GM12878 (cell line): Measurements from ENCODE around the gene CSF2. TPM values are rescaled to one million over a fixed set of nuclear protein-coding genes. Genes with fewer than 3 reads are reported as not detected.

Experiments
- CBFB ChIP-seq: IDR thresholded peaks from 2 replicates; pipeline ENCODE4 v1.6.1; 2016; ENCODE audit warnings: antibody characterized with exemption, low read depth
- CHD2 ChIP-seq: IDR thresholded peaks from 2 replicates; pipeline ENCODE4 v1.6.1; 2011; ENCODE audit warnings: low read depth, low read length, improper control_type of control experiment, borderline replicate concordance
- EED ChIP-seq: sonication (generic); IDR thresholded peaks from 2 replicates; pipeline ENCODE4 v1.6.1; 2016; ENCODE audit warnings: antibody characterized with exemption, low read depth
- HDAC6 ChIP-seq: fragments of 200-600 bp; sonication (generic); IDR thresholded peaks from one replicate; pipeline ENCODE4 v1.8.0; 2017; ENCODE audit warnings: antibody characterized with exemption; ENCODE audit not compliant: unreplicated experiment
- JUND ChIP-seq: IDR thresholded peaks from 2 replicates; pipeline ENCODE4 v1.6.1; 2012; ENCODE audit warnings: low read depth, mild to moderate bottlenecking, low read length, improper control_type of control experiment, moderate library complexity
- KLF5 ChIP-seq: fragments of 450-650 bp; IDR thresholded peaks from 2 replicates; pipeline ENCODE4 v1.6.1; 2014; ENCODE audit warnings: mild to moderate bottlenecking; ENCODE audit not compliant: partially characterized antibody
- MEF2A ChIP-seq: IDR thresholded peaks from 2 replicates; pipeline ENCODE4 v1.6.1; 2011; ENCODE audit warnings: low read depth, mild to moderate bottlenecking, low read length, moderate library complexity; ENCODE audit not compliant: insufficient read depth
- MEF2B ChIP-seq: fragments of 450-650 bp; IDR thresholded peaks from 2 replicates; pipeline ENCODE4 v1.6.1; 2018; ENCODE audit warnings: mild to moderate bottlenecking, moderate library complexity; ENCODE audit not compliant: partially characterized antibody, poor library complexity, severe bottlenecking
- MYB ChIP-seq: fragments of 150-350 bp; IDR thresholded peaks from 2 replicates; pipeline ENCODE4 v1.6.1; 2014; ENCODE audit warnings: mild to moderate bottlenecking, low read depth, low read length, borderline replicate concordance
- NFYA ChIP-seq: IDR thresholded peaks from 2 replicates; pipeline ENCODE4 v1.6.1; 2011; ENCODE audit warnings: low read depth, mild to moderate bottlenecking, low read length, improper control_type of control experiment, borderline replicate concordance
- PAX5 ChIP-seq: IDR thresholded peaks from 2 replicates; pipeline ENCODE4 v1.6.1; 2011; ENCODE audit warnings: low read depth, low read length, borderline replicate concordance
- RB1 ChIP-seq: fragments of 450-650 bp; formaldehyde crosslinking; IDR thresholded peaks from 2 replicates; pipeline ENCODE4 v1.6.1; 2017; ENCODE audit warnings: mild to moderate bottlenecking, borderline replicate concordance
- RELA ChIP-seq: fragments of 450-650 bp; IDR thresholded peaks from 2 replicates; pipeline ENCODE4 v1.8.0; 2014; ENCODE audit warnings: borderline replicate concordance; ENCODE audit not compliant: partially characterized antibody
- TCF7 ChIP-seq: IDR thresholded peaks from 2 replicates; pipeline ENCODE4 v1.6.1; 2014; ENCODE audit warnings: antibody characterized with exemption, borderline replicate concordance
- YY1 ChIP-seq: IDR thresholded peaks from 2 replicates; pipeline ENCODE4 v1.6.1; 2011; ENCODE audit warnings: low read depth, mild to moderate bottlenecking, low read length
- ZNF274 ChIP-seq: IDR thresholded peaks from one replicate; pipeline ENCODE4 v1.8.0; 2011; ENCODE audit not compliant: insufficient read length, insufficient read depth
- ZNF592 ChIP-seq: fragments of 450-650 bp; IDR thresholded peaks from 2 replicates; pipeline ENCODE4 v1.6.1; 2017; ENCODE audit warnings: mild to moderate bottlenecking, moderate library complexity
- polyA plus RNA-seq, 11 experiments: library from polyadenylated mRNA; depleted of rRNA in 4 of 11; unstranded in 6 of 11; stranded (reverse) in 5 of 11; fragments of >200 nt; fragmentation: Nextera tagmentation in 4 of 11; fragmentation: Illumina TruSeq in 1 of 11; extraction: Ambion mirVana in 4 of 11; extraction: Trizol in 1 of 11; gene quantifications; 1 replicate in 1 of 11; 2 replicates in 10 of 11; pipeline versions ENCODE4 v1.2.1 to v1.2.3, GENCODE V29; 2011 to 2016; ENCODE audit warnings: inconsistent platforms in 2 of 11, missing spikeins in 2 of 11, low read depth in 1 of 11
- total RNA-seq, 4 experiments: library from RNA; depleted of rRNA in 3 of 4; stranded (reverse); fragments of >200 nt in 3 of 4; fragmentation: Illumina TruSeq in 1 of 4; extraction: Trizol in 1 of 4; gene quantifications; 2 replicates each; pipeline versions ENCODE4 v1.2.1 to v1.2.3, GENCODE V29; 2013 to 2021
- TF ChIP-seq, protein P1 (sequence below): fragments of 450-650 bp; IDR thresholded peaks from 2 replicates; pipeline ENCODE4 v1.6.1; 2014; ENCODE audit warnings: mild to moderate bottlenecking
- TF ChIP-seq, protein P2 (sequence below): fragments of 450-650 bp; IDR thresholded peaks from 2 replicates; pipeline ENCODE4 v1.6.1; 2017; ENCODE audit warnings: mild to moderate bottlenecking, low read depth, inconsistent platforms; ENCODE audit not compliant: poor library complexity, severe bottlenecking
- TF ChIP-seq, protein P3 (sequence below): IDR thresholded peaks from 2 replicates; pipeline ENCODE4 v1.6.1; 2011; ENCODE audit warnings: low read depth, mild to moderate bottlenecking, low read length, moderate library complexity, borderline replicate concordance; ENCODE audit errors: extremely low read depth
- TF ChIP-seq, protein P4 (sequence below): fragments of 450-650 bp; IDR thresholded peaks from 2 replicates; pipeline ENCODE4 v1.6.1; 2017; ENCODE audit warnings: mild to moderate bottlenecking

The CSF2 gene
- total and polyA plus RNA-seq, 10 of the 15 experiments (the other 5 are each of a cell fraction or from before 2014, with no cell fraction given): 0.15 to 2.0 (median 0.69) TPM; not detected in 2

DNA sequence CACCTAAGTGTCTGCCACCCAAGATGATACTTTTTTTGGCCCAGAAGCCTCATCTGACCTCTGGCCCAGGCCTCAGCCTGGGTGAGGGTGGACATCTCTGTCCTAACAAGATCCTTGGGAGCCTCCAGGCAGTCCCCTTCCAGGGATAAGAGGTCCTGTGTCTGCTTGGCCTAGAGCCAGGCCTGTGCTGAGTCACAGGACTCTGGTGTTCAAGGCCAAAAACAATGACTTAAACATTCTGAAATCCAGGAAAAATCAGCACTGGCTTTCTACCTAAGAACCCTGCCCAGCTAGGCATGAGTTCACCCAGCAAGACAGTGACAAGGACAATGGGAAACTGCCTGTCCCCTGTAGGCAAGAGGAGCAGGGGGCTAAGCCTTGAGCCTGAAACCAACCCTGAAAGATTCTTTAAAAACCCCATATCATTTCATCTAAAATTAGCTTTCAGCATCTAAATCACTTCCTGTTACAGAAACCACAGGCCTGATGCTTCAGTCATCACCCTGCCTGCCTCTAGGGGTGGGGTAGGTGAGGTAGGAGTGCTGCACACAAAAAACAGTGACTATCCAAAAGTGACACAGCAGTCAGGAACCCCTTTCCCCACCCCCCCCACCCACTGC, 29.9 kb downstream of the CSF2 start (continued):
- TF ChIP-seq, protein P1, sequence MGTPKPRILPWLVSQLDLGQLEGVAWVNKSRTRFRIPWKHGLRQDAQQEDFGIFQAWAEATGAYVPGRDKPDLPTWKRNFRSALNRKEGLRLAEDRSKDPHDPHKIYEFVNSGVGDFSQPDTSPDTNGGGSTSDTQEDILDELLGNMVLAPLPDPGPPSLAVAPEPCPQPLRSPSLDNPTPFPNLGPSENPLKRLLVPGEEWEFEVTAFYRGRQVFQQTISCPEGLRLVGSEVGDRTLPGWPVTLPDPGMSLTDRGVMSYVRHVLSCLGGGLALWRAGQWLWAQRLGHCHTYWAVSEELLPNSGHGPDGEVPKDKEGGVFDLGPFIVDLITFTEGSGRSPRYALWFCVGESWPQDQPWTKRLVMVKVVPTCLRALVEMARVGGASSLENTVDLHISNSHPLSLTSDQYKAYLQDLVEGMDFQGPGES: no peak
- TF ChIP-seq, protein P2, sequence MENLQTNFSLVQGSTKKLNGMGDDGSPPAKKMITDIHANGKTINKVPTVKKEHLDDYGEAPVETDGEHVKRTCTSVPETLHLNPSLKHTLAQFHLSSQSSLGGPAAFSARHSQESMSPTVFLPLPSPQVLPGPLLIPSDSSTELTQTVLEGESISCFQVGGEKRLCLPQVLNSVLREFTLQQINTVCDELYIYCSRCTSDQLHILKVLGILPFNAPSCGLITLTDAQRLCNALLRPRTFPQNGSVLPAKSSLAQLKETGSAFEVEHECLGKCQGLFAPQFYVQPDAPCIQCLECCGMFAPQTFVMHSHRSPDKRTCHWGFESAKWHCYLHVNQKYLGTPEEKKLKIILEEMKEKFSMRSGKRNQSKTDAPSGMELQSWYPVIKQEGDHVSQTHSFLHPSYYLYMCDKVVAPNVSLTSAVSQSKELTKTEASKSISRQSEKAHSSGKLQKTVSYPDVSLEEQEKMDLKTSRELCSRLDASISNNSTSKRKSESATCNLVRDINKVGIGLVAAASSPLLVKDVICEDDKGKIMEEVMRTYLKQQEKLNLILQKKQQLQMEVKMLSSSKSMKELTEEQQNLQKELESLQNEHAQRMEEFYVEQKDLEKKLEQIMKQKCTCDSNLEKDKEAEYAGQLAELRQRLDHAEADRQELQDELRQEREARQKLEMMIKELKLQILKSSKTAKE: peak; percentile 67
- TF ChIP-seq JUND (no peak), YY1 (0 out of 2 replicates have a peak, but pooled peaks have one; percentile 31), EED (peak; percentile 54), HDAC6 (no peak), RELA (no peak), RB1 (no peak), MEF2A (peak; percentile 98), ZNF592 (no peak), MYB (no peak), NFYA (no peak), MEF2B (peak; percentile 87), CBFB (peak; percentile 82), ZNF274 (no peak), CHD2 (0 out of 2 replicates have a peak, but pooled peaks have one; percentile 13), PAX5 (peak; percentile 63; the same call in 1 of the 2 replicates), TCF7 (no peak), KLF5 (no peak)
- TF ChIP-seq, protein P3, sequence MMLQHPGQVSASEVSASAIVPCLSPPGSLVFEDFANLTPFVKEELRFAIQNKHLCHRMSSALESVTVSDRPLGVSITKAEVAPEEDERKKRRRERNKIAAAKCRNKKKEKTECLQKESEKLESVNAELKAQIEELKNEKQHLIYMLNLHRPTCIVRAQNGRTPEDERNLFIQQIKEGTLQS: no peak
- TF ChIP-seq, protein P4, sequence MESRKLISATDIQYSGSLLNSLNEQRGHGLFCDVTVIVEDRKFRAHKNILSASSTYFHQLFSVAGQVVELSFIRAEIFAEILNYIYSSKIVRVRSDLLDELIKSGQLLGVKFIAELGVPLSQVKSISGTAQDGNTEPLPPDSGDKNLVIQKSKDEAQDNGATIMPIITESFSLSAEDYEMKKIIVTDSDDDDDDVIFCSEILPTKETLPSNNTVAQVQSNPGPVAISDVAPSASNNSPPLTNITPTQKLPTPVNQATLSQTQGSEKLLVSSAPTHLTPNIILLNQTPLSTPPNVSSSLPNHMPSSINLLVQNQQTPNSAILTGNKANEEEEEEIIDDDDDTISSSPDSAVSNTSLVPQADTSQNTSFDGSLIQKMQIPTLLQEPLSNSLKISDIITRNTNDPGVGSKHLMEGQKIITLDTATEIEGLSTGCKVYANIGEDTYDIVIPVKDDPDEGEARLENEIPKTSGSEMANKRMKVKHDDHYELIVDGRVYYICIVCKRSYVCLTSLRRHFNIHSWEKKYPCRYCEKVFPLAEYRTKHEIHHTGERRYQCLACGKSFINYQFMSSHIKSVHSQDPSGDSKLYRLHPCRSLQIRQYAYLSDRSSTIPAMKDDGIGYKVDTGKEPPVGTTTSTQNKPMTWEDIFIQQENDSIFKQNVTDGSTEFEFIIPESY: no peak
